ENCODE measurements around the gene PPM1K.

DNA sequence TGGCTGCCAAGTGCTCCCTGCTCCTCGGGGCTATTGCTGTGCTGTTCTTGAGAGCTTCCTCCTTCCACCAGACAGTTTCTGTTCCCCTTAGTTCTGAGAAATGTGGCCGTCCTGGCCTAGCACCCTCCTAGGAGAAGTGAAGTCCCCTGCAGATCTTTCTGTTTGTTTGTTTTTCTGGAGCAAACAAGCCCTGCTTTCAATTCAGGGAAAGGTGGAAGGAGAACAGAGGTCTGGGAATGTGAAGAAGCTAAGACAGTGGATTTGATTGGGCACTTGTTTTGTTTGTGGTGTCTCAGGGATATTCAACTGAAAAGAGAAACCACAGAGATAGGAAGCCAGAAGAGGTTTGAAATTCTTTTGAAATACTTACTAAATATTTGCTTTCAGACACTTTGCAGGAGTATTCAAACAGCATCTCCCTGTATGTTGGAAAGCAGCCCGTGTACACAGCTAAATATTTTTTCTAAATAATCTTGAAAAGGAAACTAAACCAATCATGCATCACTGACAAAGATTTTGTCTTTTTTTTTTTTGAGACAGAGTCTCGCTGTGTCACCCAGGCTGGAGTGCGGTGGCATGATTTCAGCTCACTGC lies 36.5 kb upstream of the PPM1K start:
- TF ChIP-seq, protein P1, sequence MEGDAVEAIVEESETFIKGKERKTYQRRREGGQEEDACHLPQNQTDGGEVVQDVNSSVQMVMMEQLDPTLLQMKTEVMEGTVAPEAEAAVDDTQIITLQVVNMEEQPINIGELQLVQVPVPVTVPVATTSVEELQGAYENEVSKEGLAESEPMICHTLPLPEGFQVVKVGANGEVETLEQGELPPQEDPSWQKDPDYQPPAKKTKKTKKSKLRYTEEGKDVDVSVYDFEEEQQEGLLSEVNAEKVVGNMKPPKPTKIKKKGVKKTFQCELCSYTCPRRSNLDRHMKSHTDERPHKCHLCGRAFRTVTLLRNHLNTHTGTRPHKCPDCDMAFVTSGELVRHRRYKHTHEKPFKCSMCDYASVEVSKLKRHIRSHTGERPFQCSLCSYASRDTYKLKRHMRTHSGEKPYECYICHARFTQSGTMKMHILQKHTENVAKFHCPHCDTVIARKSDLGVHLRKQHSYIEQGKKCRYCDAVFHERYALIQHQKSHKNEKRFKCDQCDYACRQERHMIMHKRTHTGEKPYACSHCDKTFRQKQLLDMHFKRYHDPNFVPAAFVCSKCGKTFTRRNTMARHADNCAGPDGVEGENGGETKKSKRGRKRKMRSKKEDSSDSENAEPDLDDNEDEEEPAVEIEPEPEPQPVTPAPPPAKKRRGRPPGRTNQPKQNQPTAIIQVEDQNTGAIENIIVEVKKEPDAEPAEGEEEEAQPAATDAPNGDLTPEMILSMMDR (IDR thresholded peaks at IDR 0.05) = no peak
- TF ChIP-seq POLR2A (IDR thresholded peaks at IDR 0.05) = no peak

All from Peyer's patch (tissue), 4 donors.